ENCODE results near the gene TOM1L2. TPM values are rescaled to one million over a fixed set of nuclear protein-coding genes. Genes with fewer than 3 reads are reported as not detected.

The TOM1L2 gene
- total RNA-seq, 1 experiment from 2014 or later = 45.2 TPM

- POLR2A ChIA-PET = no interaction called here
- CTCF ChIA-PET = no interaction called here
- DNase-seq (ENCODE audit: low read depth, low spot score) (no peak), ATAC-seq (no peak)
- in situ Hi-C loops (cut with HindIII; ENCODE audit: low pct_unique_long_range_greater_than_20kb, low sequenced_read_pairs) (no loop called here), intact Hi-C loops (cut with micrococcal nuclease; ENCODE audit: unreplicated experiment) (no loop called here)
- TF ChIP-seq SIN3A (IDR thresholded peaks at IDR 0.05; ENCODE audit: borderline replicate concordance, insufficient read depth, low read depth, low read length) (no peak), POLR2AphosphoS5 (IDR thresholded peaks at IDR 0.05; ENCODE audit: low read depth, low read length) (no peak), TCF7L2 (IDR thresholded peaks at IDR 0.05; ENCODE audit: low read depth, low read length) (no peak), REST (IDR thresholded peaks at IDR 0.05; ENCODE audit: insufficient read depth in 1 of 2, low read depth in 2 of 2, low read length in 1 of 2) (no peak), CTCF (IDR thresholded peaks at IDR 0.05) (no peak)
- Histone ChIP-seq H3K27ac (ENCODE audit: low read length) (peak overlapping the region; percentile 34; the same call in 1 of the 2 replicates), H3K4me3 (ENCODE audit: low read depth in 2 of 2, low read length in 2 of 2) (no peak overlapping the region), H3K4me1 (ENCODE audit: control insufficient read depth, insufficient read depth, low read length) (peaks cover 45% of the 10 kb centered on the region), H3K27me3 (ENCODE audit: control insufficient read depth, insufficient read depth, low read length) (no peaks in the 10 kb centered on the region), H3K9me3 (ENCODE audit: control insufficient read depth, insufficient read depth, low read depth, low read length) (no peaks in the 10 kb centered on the region), H3K36me3 (ENCODE audit: control insufficient read depth, insufficient read depth, low read length) (no peaks in the 10 kb centered on the region)
- no TSS peak for BruUV-seq (replicated peaks)
These were observed 20.7 kb downstream of the TOM1L2 start for GRCh38 chr17:17951524-17951923.

- H3K27ac ChIP-seq (ENCODE audit: low read length) = peak overlapping the region; percentile 51; the same call in 1 of the 2 replicates
- in situ Hi-C loops (cut with HindIII; ENCODE audit: low pct_unique_long_range_greater_than_20kb, low sequenced_read_pairs) = no loop called here
These were observed 21.4 kb downstream of the TOM1L2 start for GRCh38 chr17:17950806-17951205.

More at GRCh38 chr17:17950806-17951205, 21.4 kb downstream of the TOM1L2 start:
- H3K36me3 ChIP-seq (ENCODE audit: control insufficient read depth, insufficient read depth, low read length) = no peaks in the 10 kb centered on the region
- no peak for DNase-seq (ENCODE audit: low read depth, low spot score)
- CTCF ChIA-PET = no interaction called here
- TF ChIP-seq CTCF (IDR thresholded peaks at IDR 0.05) = peak; percentile 35; the same call in 1 of the 2 replicates
- no peak for TF ChIP-seq POLR2AphosphoS5 (IDR thresholded peaks at IDR 0.05; ENCODE audit: low read depth, low read length)
- TF ChIP-seq TCF7L2 (IDR thresholded peaks at IDR 0.05; ENCODE audit: low read depth, low read length) = no peak
- POLR2A ChIA-PET = no interaction called here
- no peak overlapping the region for H3K4me3 ChIP-seq (ENCODE audit: low read depth in 2 of 2, low read length in 2 of 2)
- H3K27me3 ChIP-seq (ENCODE audit: control insufficient read depth, insufficient read depth, low read length) = no peaks in the 10 kb centered on the region
- intact Hi-C loops (cut with micrococcal nuclease; ENCODE audit: unreplicated experiment) = no loop called here
- no TSS peak for BruUV-seq (replicated peaks)
- 0 out of 2 replicates have a peak, but pooled peaks have one; percentile 26 for ATAC-seq
- H3K9me3 ChIP-seq (ENCODE audit: control insufficient read depth, insufficient read depth, low read depth, low read length) = no peaks in the 10 kb centered on the region
- H3K4me1 ChIP-seq (ENCODE audit: control insufficient read depth, insufficient read depth, low read length) = peaks cover 45% of the 10 kb centered on the region

Measured in Panc1 (cell line).